GM12878 (cell line): ENCODE data around the gene TNFRSF8. TPM values are rescaled to one million over a fixed set of nuclear protein-coding genes. Genes with fewer than 3 reads are reported as not detected.

Experiments used
- BMI1 ChIP-seq: fragments of 450-650 bp; IDR thresholded peaks from 2 replicates; pipeline ENCODE4 v1.6.1; 2016; ENCODE audit warnings: mild to moderate bottlenecking, moderate library complexity, borderline replicate concordance
- BRCA1 ChIP-seq: IDR thresholded peaks from 2 replicates; pipeline ENCODE4 v1.6.1; 2011; ENCODE audit warnings: low read depth, low read length, improper control_type of control experiment
- CBX3 ChIP-seq: fragments of 200-600 bp; sonication (generic); IDR thresholded peaks from 2 replicates; pipeline ENCODE4 v1.6.1; 2016; ENCODE audit warnings: low read depth, borderline replicate concordance
- EED ChIP-seq: sonication (generic); IDR thresholded peaks from 2 replicates; pipeline ENCODE4 v1.6.1; 2016; ENCODE audit warnings: antibody characterized with exemption, low read depth
- EP300 ChIP-seq, 2 experiments: fragments of 150-350 bp in 1 of 2; IDR thresholded peaks; 2 replicates each; pipeline ENCODE4 v1.6.1; 2011 to 2012; ENCODE audit warnings: low read depth in 2 of 2, low read length in 2 of 2, borderline replicate concordance in 1 of 2, improper control_type of control experiment in 1 of 2, inconsistent platforms in 1 of 2; ENCODE audit not compliant: control insufficient read depth in 1 of 2
- HCFC1 ChIP-seq: fragments of 150-350 bp; IDR thresholded peaks from 2 replicates; pipeline ENCODE4 v1.6.1; 2014; ENCODE audit warnings: low read length
- HDAC2 ChIP-seq: fragments of 200-600 bp; sonication (generic); IDR thresholded peaks from 2 replicates; pipeline ENCODE4 v1.6.1; 2017
- MYC ChIP-seq: IDR thresholded peaks from 2 replicates; pipeline ENCODE4 v1.6.1; 2011; ENCODE audit warnings: mild to moderate bottlenecking, low read length, moderate library complexity, inconsistent platforms; ENCODE audit not compliant: insufficient read depth, insufficient replicate concordance, insufficient read length, severe bottlenecking
- NBN ChIP-seq: fragments of 450-650 bp; IDR thresholded peaks from 2 replicates; pipeline ENCODE4 v1.6.1; 2016
- NR2F1 ChIP-seq: fragments of 450-650 bp; conservative IDR thresholded peaks from 2 replicates; pipeline ENCODE4 v1.6.1; 2017; ENCODE audit warnings: mild to moderate bottlenecking
- PML ChIP-seq: IDR thresholded peaks from 2 replicates; pipeline ENCODE4 v1.6.1; 2012; ENCODE audit warnings: low read length, inconsistent platforms
- RAD51 ChIP-seq: fragments of 450-650 bp; IDR thresholded peaks from 2 replicates; pipeline ENCODE4 v1.6.1; 2016; ENCODE audit warnings: moderate library complexity, mild to moderate bottlenecking, inconsistent platforms
- RB1 ChIP-seq: fragments of 450-650 bp; formaldehyde crosslinking; IDR thresholded peaks from 2 replicates; pipeline ENCODE4 v1.6.1; 2017; ENCODE audit warnings: mild to moderate bottlenecking, borderline replicate concordance
- RELA ChIP-seq: fragments of 450-650 bp; IDR thresholded peaks from 2 replicates; pipeline ENCODE4 v1.8.0; 2014; ENCODE audit warnings: borderline replicate concordance; ENCODE audit not compliant: partially characterized antibody
- STAT1 ChIP-seq: fragments of 450-650 bp; conservative IDR thresholded peaks from 2 replicates; pipeline ENCODE4 v1.6.1; 2014; ENCODE audit warnings: antibody characterized with exemption, mild to moderate bottlenecking
- ZNF24 ChIP-seq: fragments of 450-650 bp; IDR thresholded peaks from 2 replicates; pipeline ENCODE4 v1.6.1; 2017; ENCODE audit warnings: antibody characterized with exemption, mild to moderate bottlenecking
- ZNF687 ChIP-seq: fragments of 450-650 bp; IDR thresholded peaks from 2 replicates; pipeline ENCODE4 v1.6.1; 2017; ENCODE audit warnings: mild to moderate bottlenecking, moderate library complexity
- polyA plus RNA-seq, 11 experiments: library from polyadenylated mRNA; depleted of rRNA in 4 of 11; unstranded in 6 of 11; stranded (reverse) in 5 of 11; fragments of >200 nt; fragmentation: Nextera tagmentation in 4 of 11; fragmentation: Illumina TruSeq in 1 of 11; extraction: Ambion mirVana in 4 of 11; extraction: Trizol in 1 of 11; gene quantifications; 1 replicate in 1 of 11; 2 replicates in 10 of 11; pipeline versions ENCODE4 v1.2.1 to v1.2.3, GENCODE V29; 2011 to 2016; ENCODE audit warnings: inconsistent platforms in 2 of 11, missing spikeins in 2 of 11, low read depth in 1 of 11
- total RNA-seq, 4 experiments: library from RNA; depleted of rRNA in 3 of 4; stranded (reverse); fragments of >200 nt in 3 of 4; fragmentation: Illumina TruSeq in 1 of 4; extraction: Trizol in 1 of 4; gene quantifications; 2 replicates each; pipeline versions ENCODE4 v1.2.1 to v1.2.3, GENCODE V29; 2013 to 2021
- TF ChIP-seq, protein P1 (sequence below): IDR thresholded peaks from 2 replicates; pipeline ENCODE4 v1.6.1; 2011; ENCODE audit warnings: borderline replicate concordance, low read depth, mild to moderate bottlenecking, moderate library complexity, mixed read lengths, low read length; ENCODE audit not compliant: insufficient read depth; ENCODE audit errors: extremely low read length
- TF ChIP-seq, protein P2 (sequence below): IDR thresholded peaks from 2 replicates; pipeline ENCODE4 v1.6.1; 2012; ENCODE audit warnings: low read depth, low read length, improper control_type of control experiment
- TF ChIP-seq, protein P3 (sequence below): fragments of 450-650 bp; conservative IDR thresholded peaks from 2 replicates; pipeline ENCODE4 v1.6.1; 2017; ENCODE audit warnings: mild to moderate bottlenecking, moderate library complexity
- TF ChIP-seq, protein P4 (sequence below): IDR thresholded peaks from 2 replicates; pipeline ENCODE4 v1.6.1; 2011; ENCODE audit warnings: borderline replicate concordance, low read depth, mild to moderate bottlenecking, moderate library complexity, low read length; ENCODE audit not compliant: insufficient read depth, poor library complexity, severe bottlenecking

Gene TNFRSF8
- total and polyA plus RNA-seq, 10 of the 15 experiments (the other 5 are each of a cell fraction or from before 2014, with no cell fraction given), result 9.8 to 114 (median 58.8) TPM

GRCh38 chr1:12067900-12068821 is 5.1 kb downstream of the TNFRSF8 start (continued):
- TF ChIP-seq PML (peak; percentile 66; the same call in 1 of the 2 replicates), BRCA1 (no peak), ZNF24 (no peak; the same call in 1 of the 2 replicates), RELA (peak; percentile 25), MYC (no peak), NR2F1 (peak; percentile 45; the same call in 1 of the 2 replicates), HCFC1 (no peak), RB1 (no peak), STAT1 (no peak), HDAC2 (no peak), BMI1 (no peak), EP300 (IDR thresholded peaks at IDR 0.05; ENCODE audit: borderline replicate concordance in 1 of 2, control insufficient read depth in 1 of 2, low read depth in 2 of 2, low read length in 2 of 2) (peak; percentile 45 to 83; a peak in 3 of 4 replicates), CBX3 (no peak), EED (peak; percentile 88), ZNF687 (peak; percentile 81), RAD51 (no peak), NBN (no peak; the same call in 1 of the 2 replicates)
- TF ChIP-seq, protein P1, sequence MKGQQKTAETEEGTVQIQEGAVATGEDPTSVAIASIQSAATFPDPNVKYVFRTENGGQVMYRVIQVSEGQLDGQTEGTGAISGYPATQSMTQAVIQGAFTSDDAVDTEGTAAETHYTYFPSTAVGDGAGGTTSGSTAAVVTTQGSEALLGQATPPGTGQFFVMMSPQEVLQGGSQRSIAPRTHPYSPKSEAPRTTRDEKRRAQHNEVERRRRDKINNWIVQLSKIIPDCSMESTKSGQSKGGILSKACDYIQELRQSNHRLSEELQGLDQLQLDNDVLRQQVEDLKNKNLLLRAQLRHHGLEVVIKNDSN, result no peak
- TF ChIP-seq, protein P2, sequence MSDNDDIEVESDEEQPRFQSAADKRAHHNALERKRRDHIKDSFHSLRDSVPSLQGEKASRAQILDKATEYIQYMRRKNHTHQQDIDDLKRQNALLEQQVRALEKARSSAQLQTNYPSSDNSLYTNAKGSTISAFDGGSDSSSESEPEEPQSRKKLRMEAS, result peak; percentile 25; the same call in 1 of the 2 replicates
- TF ChIP-seq, protein P3, sequence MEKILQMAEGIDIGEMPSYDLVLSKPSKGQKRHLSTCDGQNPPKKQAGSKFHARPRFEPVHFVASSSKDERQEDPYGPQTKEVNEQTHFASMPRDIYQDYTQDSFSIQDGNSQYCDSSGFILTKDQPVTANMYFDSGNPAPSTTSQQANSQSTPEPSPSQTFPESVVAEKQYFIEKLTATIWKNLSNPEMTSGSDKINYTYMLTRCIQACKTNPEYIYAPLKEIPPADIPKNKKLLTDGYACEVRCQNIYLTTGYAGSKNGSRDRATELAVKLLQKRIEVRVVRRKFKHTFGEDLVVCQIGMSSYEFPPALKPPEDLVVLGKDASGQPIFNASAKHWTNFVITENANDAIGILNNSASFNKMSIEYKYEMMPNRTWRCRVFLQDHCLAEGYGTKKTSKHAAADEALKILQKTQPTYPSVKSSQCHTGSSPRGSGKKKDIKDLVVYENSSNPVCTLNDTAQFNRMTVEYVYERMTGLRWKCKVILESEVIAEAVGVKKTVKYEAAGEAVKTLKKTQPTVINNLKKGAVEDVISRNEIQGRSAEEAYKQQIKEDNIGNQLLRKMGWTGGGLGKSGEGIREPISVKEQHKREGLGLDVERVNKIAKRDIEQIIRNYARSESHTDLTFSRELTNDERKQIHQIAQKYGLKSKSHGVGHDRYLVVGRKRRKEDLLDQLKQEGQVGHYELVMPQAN, result 0 out of 2 replicates have a peak, but pooled peaks have one; percentile 33
- TF ChIP-seq, protein P4, sequence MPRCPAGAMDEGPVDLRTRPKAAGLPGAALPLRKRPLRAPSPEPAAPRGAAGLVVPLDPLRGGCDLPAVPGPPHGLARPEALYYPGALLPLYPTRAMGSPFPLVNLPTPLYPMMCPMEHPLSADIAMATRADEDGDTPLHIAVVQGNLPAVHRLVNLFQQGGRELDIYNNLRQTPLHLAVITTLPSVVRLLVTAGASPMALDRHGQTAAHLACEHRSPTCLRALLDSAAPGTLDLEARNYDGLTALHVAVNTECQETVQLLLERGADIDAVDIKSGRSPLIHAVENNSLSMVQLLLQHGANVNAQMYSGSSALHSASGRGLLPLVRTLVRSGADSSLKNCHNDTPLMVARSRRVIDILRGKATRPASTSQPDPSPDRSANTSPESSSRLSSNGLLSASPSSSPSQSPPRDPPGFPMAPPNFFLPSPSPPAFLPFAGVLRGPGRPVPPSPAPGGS, result peak; percentile 33
